Hepatocyte (in vitro differentiated cells): ENCODE data around the gene FAM53B. TPM values are rescaled to one million over a fixed set of nuclear protein-coding genes. Genes with fewer than 3 reads are reported as not detected.

Experiments
- DNase-seq: peaks from one replicate; pipeline ENCODE4 v3.0.0-alpha.2; 2016; ENCODE audit warnings: low spot score
- H2AFZ ChIP-seq: fragments of 200-600 bp; sonication (generic); 2 replicates; pipeline ENCODE4 v1.6.0; 2016; ENCODE audit warnings: antibody characterized with exemption, mild to moderate bottlenecking
- H3K27ac ChIP-seq: fragments of 200-600 bp; sonication (generic); 2 replicates; pipeline ENCODE4 v1.5.1; 2016; ENCODE audit warnings: mild to moderate bottlenecking
- H3K27me3 ChIP-seq: fragments of 200-600 bp; sonication (generic); 2 replicates; pipeline ENCODE4 v1.6.1; 2016
- H3K36me3 ChIP-seq: fragments of 200-600 bp; sonication (generic); replicated peaks from 2 replicates; pipeline ENCODE4 v1.5.1; 2016; ENCODE audit warnings: low read depth; ENCODE audit not compliant: insufficient read depth
- H3K4me1 ChIP-seq: fragments of 200-600 bp; sonication (generic); 2 replicates; pipeline ENCODE4 v1.5.1; 2016; ENCODE audit warnings: mild to moderate bottlenecking, moderate library complexity; ENCODE audit not compliant: insufficient read depth
- H3K4me2 ChIP-seq: fragments of 200-600 bp; sonication (generic); 2 replicates; pipeline ENCODE4 v1.6.0; 2016
- H3K4me3 ChIP-seq: fragments of 200-600 bp; sonication (generic); 2 replicates; pipeline ENCODE4 v1.5.1; 2016; ENCODE audit warnings: mild to moderate bottlenecking
- H3K79me2 ChIP-seq: fragments of 200-600 bp; sonication (generic); 2 replicates; pipeline ENCODE4 v1.6.0; 2017; ENCODE audit warnings: mild to moderate bottlenecking
- H3K9me2 ChIP-seq: fragments of 200-600 bp; sonication (generic); replicated peaks from 2 replicates; pipeline ENCODE4 v1.6.0; 2017; ENCODE audit warnings: mild to moderate bottlenecking; ENCODE audit not compliant: insufficient read depth
- H3K9me3 ChIP-seq: fragments of 200-600 bp; sonication (generic); 2 replicates; pipeline ENCODE4 v1.5.1; 2016; ENCODE audit warnings: low read depth, mild to moderate bottlenecking
- H4K20me1 ChIP-seq: fragments of 200-600 bp; sonication (generic); 2 replicates; pipeline ENCODE4 v1.6.0; 2016; ENCODE audit warnings: mild to moderate bottlenecking; ENCODE audit not compliant: insufficient read depth, poor library complexity, severe bottlenecking
- CTCF ChIP-seq: fragments of 200-600 bp; sonication (generic); IDR thresholded peaks from 2 replicates; pipeline ENCODE4 v1.5.1; 2016; ENCODE audit warnings: antibody characterized with exemption, mild to moderate bottlenecking; ENCODE audit not compliant: poor library complexity
- EZH2 ChIP-seq: fragments of 200-600 bp; sonication (generic); IDR thresholded peaks from 2 replicates; pipeline ENCODE4 v1.6.1; 2016; ENCODE audit warnings: antibody characterized with exemption, mild to moderate bottlenecking, borderline replicate concordance
- EZH2phosphoT487 ChIP-seq: fragments of 200-600 bp; sonication (generic); IDR thresholded peaks from one replicate; pipeline ENCODE4 v1.6.1; 2018; ENCODE audit warnings: antibody characterized with exemption, mild to moderate bottlenecking, low read depth, moderate library complexity; ENCODE audit not compliant: unreplicated experiment, severe bottlenecking
- WGBS: methylation state at CpG from one replicate; pipeline ENCODE4 v1.1.6; 2016; ENCODE audit warnings: low lambda C conversion rate; ENCODE audit errors: missing lambda C conversion rate; 5-methylcytosine and 5-hydroxymethylcytosine counted together
- polyA plus RNA-seq: library from polyadenylated mRNA; unstranded; fragments of >200 nt; fragmentation: Nextera tagmentation; extraction: Ambion mirVana; gene quantifications from 2 replicates; pipeline ENCODE4 v1.2.1, GENCODE V29; 2016
- total RNA-seq: library from RNA; depleted of rRNA; stranded (reverse); fragments of >200 nt; gene quantifications from 2 replicates; pipeline ENCODE4 v1.2.3, GENCODE V29; 2014

The FAM53B gene
- total and polyA plus RNA-seq, 2 experiments from 2014 or later: 10.3 to 23.6 TPM

- Histone ChIP-seq H3K9me3 (no peaks in the 10 kb centered on the region), H3K4me3 (no peak overlapping the region), H2AFZ (no peak overlapping the region), H3K79me2 (peaks cover 24% of the 10 kb centered on the region), H3K4me2 (no peak overlapping the region), H3K9me2 (no peaks in the 10 kb centered on the region), H3K27me3 (no peaks in the 10 kb centered on the region), H3K27ac (no peak overlapping the region), H4K20me1 (peaks cover 6% of the 10 kb centered on the region), H3K36me3 (no peaks in the 10 kb centered on the region), H3K4me1 (peaks cover 20% of the 10 kb centered on the region)
- TF ChIP-seq EZH2: no peak
- no peak for TF ChIP-seq EZH2phosphoT487
- TF ChIP-seq CTCF: no peak
- no peak for DNase-seq
- WGBS: 96% methylated on average over 26 of the region's 26 CpGs
Measured at GRCh38 chr10:124700293-124701037, 43.7 kb downstream of the FAM53B start.

- Histone ChIP-seq H3K27me3 (no peaks in the 10 kb centered on the region), H3K9me3 (no peaks in the 10 kb centered on the region), H4K20me1 (peaks cover 6% of the 10 kb centered on the region), H3K4me3 (no peak overlapping the region), H3K9me2 (no peaks in the 10 kb centered on the region), H3K27ac (no peak overlapping the region), H3K36me3 (no peaks in the 10 kb centered on the region), H3K4me2 (no peak overlapping the region), H3K79me2 (peaks cover 24% of the 10 kb centered on the region), H3K4me1 (peaks cover 20% of the 10 kb centered on the region), H2AFZ (no peak overlapping the region)
- DNase-seq: no peak
- WGBS: 97% methylated on average over 18 of the region's 18 CpGs
- TF ChIP-seq CTCF (no peak), EZH2 (no peak), EZH2phosphoT487 (no peak)
Measured at GRCh38 chr10:124699471-124700292, 44.5 kb downstream of the FAM53B start.

GRCh38 chr10:124698545-124699469 is 45.4 kb downstream of the FAM53B start:
- Histone ChIP-seq H3K4me2 (no peak overlapping the region), H3K4me3 (no peak overlapping the region), H3K27me3 (no peaks in the 10 kb centered on the region), H3K9me3 (no peaks in the 10 kb centered on the region), H4K20me1 (peaks cover 6% of the 10 kb centered on the region), H3K9me2 (no peaks in the 10 kb centered on the region), H3K36me3 (no peaks in the 10 kb centered on the region), H2AFZ (no peak overlapping the region), H3K4me1 (peaks cover 20% of the 10 kb centered on the region), H3K79me2 (peaks cover 20% of the 10 kb centered on the region), H3K27ac (no peak overlapping the region)
- WGBS: 96% methylated on average over 18 of the region's 18 CpGs
- no peak for DNase-seq
- no peak for TF ChIP-seq EZH2
